ENCODE results near the gene DLGAP4. TPM values are rescaled to one million over a fixed set of nuclear protein-coding genes. Genes with fewer than 3 reads are reported as not detected.

Gene DLGAP4
- total RNA-seq, 2 experiments from 2014 or later, result 11.5 to 13.1 TPM

- DNase-seq (no peak), ATAC-seq (no peak)
- no peak for TF ChIP-seq CTCF (IDR thresholded peaks at IDR 0.05)
- H3K4me3 Mint-ChIP-seq, result no peak overlapping the region
- H3K27me3 Mint-ChIP-seq, result peaks cover 6% of the 10 kb centered on the region
- no peaks in the 10 kb centered on the region for H3K36me3 Mint-ChIP-seq (ENCODE audit: low read depth)
- H3K27ac Mint-ChIP-seq, result no peak overlapping the region
- intact Hi-C loops (cut with micrococcal nuclease), result no loop called here
- ChIA-PET POLR2A (no interaction called here), CTCF (no interaction called here)
- no peaks in the 10 kb centered on the region for H3K9me3 Mint-ChIP-seq
- H3K4me1 Mint-ChIP-seq (ENCODE audit: low read depth), result no peaks in the 10 kb centered on the region
These were observed 21.4 kb upstream of the DLGAP4 start for GRCh38 chr20:36284751-36285150.

GRCh38 chr20:36285746-36286447 lies 20.2 kb upstream of the DLGAP4 start:
- intact Hi-C loops (cut with micrococcal nuclease), result no loop called here
- Mint-ChIP-seq H3K9me3 (no peaks in the 10 kb centered on the region), H3K36me3 (ENCODE audit: low read depth) (no peaks in the 10 kb centered on the region), H3K4me1 (ENCODE audit: low read depth) (no peaks in the 10 kb centered on the region), H3K27ac (no peak overlapping the region), H3K27me3 (peaks cover 10% of the 10 kb centered on the region), H3K4me3 (no peak overlapping the region)
- ChIA-PET POLR2A (no interaction called here), CTCF (no interaction called here)
- no peak for DNase-seq
- ATAC-seq, result no peak
- TF ChIP-seq CTCF (IDR thresholded peaks at IDR 0.05), result no peak

- ChIA-PET CTCF (no interaction called here), POLR2A (no interaction called here)
- Mint-ChIP-seq H3K27me3 (peaks cover 40% of the 10 kb centered on the region), H3K27ac (no peak overlapping the region), H3K4me3 (no peak overlapping the region), H3K4me1 (ENCODE audit: low read depth) (no peaks in the 10 kb centered on the region), H3K36me3 (ENCODE audit: low read depth) (no peaks in the 10 kb centered on the region), H3K9me3 (no peaks in the 10 kb centered on the region)
- DNase-seq (no peak), ATAC-seq (no peak)
- intact Hi-C loops (cut with micrococcal nuclease), result no loop called here
- TF ChIP-seq CTCF (IDR thresholded peaks at IDR 0.05), result no peak
These were observed 8.5 kb upstream of the DLGAP4 start for GRCh38 chr20:36297656-36298055.

- ChIA-PET CTCF (no interaction called here), POLR2A (no interaction called here)
- no peak for TF ChIP-seq CTCF (IDR thresholded peaks at IDR 0.05)
- DNase-seq (no peak), ATAC-seq (no peak)
- Mint-ChIP-seq H3K27me3 (peaks cover 43% of the 10 kb centered on the region), H3K4me3 (no peak overlapping the region), H3K4me1 (ENCODE audit: low read depth) (no peaks in the 10 kb centered on the region), H3K27ac (no peak overlapping the region), H3K9me3 (no peaks in the 10 kb centered on the region), H3K36me3 (ENCODE audit: low read depth) (no peaks in the 10 kb centered on the region)
- intact Hi-C loops (cut with micrococcal nuclease), result no loop called here
These were observed 8.1 kb upstream of the DLGAP4 start for GRCh38 chr20:36298061-36298460.

GRCh38 chr20:36298795-36299339 lies 7.3 kb upstream of the DLGAP4 start:
- no peaks in the 10 kb centered on the region for H3K4me1 Mint-ChIP-seq (ENCODE audit: low read depth)
- no peaks in the 10 kb centered on the region for H3K36me3 Mint-ChIP-seq (ENCODE audit: low read depth)
- H3K9me3 Mint-ChIP-seq, result no peaks in the 10 kb centered on the region
- POLR2A ChIA-PET, result no interaction called here
- no peak overlapping the region for H3K27ac Mint-ChIP-seq
- intact Hi-C loops (cut with micrococcal nuclease), result no loop called here
- no peak for ATAC-seq
- H3K4me3 Mint-ChIP-seq, result no peak overlapping the region
- CTCF ChIA-PET, result no interaction called here
- no peak for TF ChIP-seq CTCF (IDR thresholded peaks at IDR 0.05)
- H3K27me3 Mint-ChIP-seq, result peaks cover 51% of the 10 kb centered on the region
- no peak for DNase-seq
